Small intestine (tissue), 7 donors: ENCODE data around the gene XRCC3. TPM values are rescaled to one million over a fixed set of nuclear protein-coding genes. Genes with fewer than 3 reads are reported as not detected.

ENCODE experiments used
- DNase-seq, 2 donors: peaks; one replicate each; pipeline versions ENCODE4 v3.0.0 to v3.0.0-alpha.2; 2013
- FAIRE-seq: peaks from 2 replicates; lab custom pipeline; 2012; peaks lifted over from hg19 to GRCh38; lab: Jason Lieb, UNC
- H3K27ac ChIP-seq, 3 donors: one replicate each; pipeline ENCODE4 v1.5.1; 2013; ENCODE audit warnings: low read length in 2 of 3, mild to moderate bottlenecking in 2 of 3, control low read depth in 1 of 3, inconsistent platforms in 1 of 3, low read depth in 1 of 3, moderate library complexity in 1 of 3
- H3K27me3 ChIP-seq, 3 donors: one replicate each; pipeline ENCODE4 v1.6.1; 2013; ENCODE audit warnings: low read length in 3 of 3, inconsistent platforms in 1 of 3; ENCODE audit not compliant: control insufficient read depth in 3 of 3, insufficient read depth in 3 of 3
- H3K36me3 ChIP-seq, 3 donors: one replicate each; pipeline ENCODE4 v1.6.1; 2013; ENCODE audit warnings: low read length in 3 of 3, inconsistent platforms in 1 of 3, low read depth in 1 of 3, mild to moderate bottlenecking in 1 of 3, moderate library complexity in 1 of 3; ENCODE audit not compliant: control insufficient read depth in 3 of 3, insufficient read depth in 2 of 3
- H3K4me1 ChIP-seq, 3 donors: one replicate each; pipeline ENCODE4 v1.6.1; 2013; ENCODE audit warnings: low read length in 2 of 3, inconsistent platforms in 1 of 3, low read depth in 1 of 3, mild to moderate bottlenecking in 1 of 3, moderate library complexity in 1 of 3; ENCODE audit not compliant: control insufficient read depth in 3 of 3, insufficient read depth in 2 of 3
- H3K4me3 ChIP-seq, 3 donors: one replicate each; pipeline ENCODE4 v1.5.1; 2013; ENCODE audit warnings: low read length in 3 of 3, control low read depth in 1 of 3, inconsistent platforms in 1 of 3, low read depth in 1 of 3, mild to moderate bottlenecking in 1 of 3, moderate library complexity in 1 of 3
- H3K9me3 ChIP-seq, 2 donors: one replicate each; pipeline ENCODE4 v1.6.1; 2013; ENCODE audit warnings: low read depth in 1 of 2, low read length in 1 of 2; ENCODE audit not compliant: control insufficient read depth in 2 of 2, insufficient read depth in 1 of 2
- WGBS, 3 donors: extraction: QIAGEN DNeasy Blood & Tissue Kit; methylation state at CpG; one replicate each; pipeline ENCODE4 v1.1.7; 2013; 5-methylcytosine and 5-hydroxymethylcytosine counted together
- polyA plus RNA-seq, 4 donors: library from polyadenylated mRNA; stranded (reverse) in 3 of 4; unstranded in 1 of 4; fragments of 200-250 nt in 3 of 4; fragments of 120-200 nt in 1 of 4; gene quantifications; one replicate each; pipeline versions ENCODE4 v1.2.1 to v1.2.3, GENCODE V29; 2013
- donor health status: healthy with polysubstance abuse.
- donor health status: control.
- donor health status: control.
- donor health status: Bipolar disorder and iron deficiency.
- donor health status: healthy.

XRCC3 gene
- polyA plus RNA-seq, 4 donors = 2.7 to 14.0 (median 7.3) TPM

- FAIRE-seq (no peak), DNase-seq (peak in 1 of 2 donors; percentile 28)
- Histone ChIP-seq H3K36me3 (peaks cover 0 to 47% (median 2%) of the 10 kb centered on the region in 3 donors), H3K4me3 (no peak overlapping the region), H3K9me3 (no peaks in the 10 kb centered on the region), H3K27me3 (no peaks in the 10 kb centered on the region), H3K4me1 (peaks cover 0 to 9% (median 0%) of the 10 kb centered on the region in 3 donors), H3K27ac (no peak overlapping the region)
- 74 to 85% (median 80%) methylated on average over 5 of the region's 5 CpGs for WGBS, 3 donors
These were observed 34.6 kb upstream of the XRCC3 start for GRCh38 chr14:103749860-103750259.

GRCh38 chr14:103749452-103749851 is 34.2 kb upstream of the XRCC3 start:
- H3K27me3 ChIP-seq = no peaks in the 10 kb centered on the region
- peaks cover 0 to 51% (median 2%) of the 10 kb centered on the region in 3 donors for H3K36me3 ChIP-seq
- H3K4me3 ChIP-seq = no peak overlapping the region
- no peaks in the 10 kb centered on the region for H3K9me3 ChIP-seq
- peaks cover 0 to 10% (median 0%) of the 10 kb centered on the region in 3 donors for H3K4me1 ChIP-seq
- WGBS, 3 donors = 88 to 90% (median 88%) methylated on average over 5 of the region's 5 CpGs
- DNase-seq (peak; percentile 48 to 61), FAIRE-seq (no peak)
- no peak overlapping the region for H3K27ac ChIP-seq

- FAIRE-seq (no peak), DNase-seq (no peak)
These were observed 33.2 kb upstream of the XRCC3 start for GRCh38 chr14:103748534-103748857.

DNA sequence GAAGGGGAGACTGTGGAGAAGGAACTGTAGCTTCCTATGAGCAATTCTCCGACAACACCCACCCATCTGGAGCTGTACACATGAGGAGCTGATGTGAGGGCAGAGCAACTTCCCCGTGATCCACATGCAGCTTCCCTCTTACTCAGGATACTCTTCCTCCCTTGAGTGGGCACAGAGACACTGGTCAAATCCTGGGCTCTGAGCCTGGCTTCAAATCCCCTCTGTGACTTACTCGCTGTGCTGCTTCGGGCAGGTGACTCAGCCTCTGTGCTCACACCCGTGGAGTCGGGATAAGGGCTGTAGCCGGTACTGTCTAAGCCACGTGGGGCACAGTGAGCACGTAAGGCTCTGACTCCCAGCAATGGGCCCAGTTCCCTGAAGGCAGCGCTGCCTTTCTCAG is 31.4 kb upstream of the XRCC3 start:
- peaks cover 0 to 13% (median 0%) of the 10 kb centered on the region in 3 donors for H3K4me1 ChIP-seq
- WGBS, 3 donors = 90 to 95% (median 92%) methylated on average over 10 of the region's 10 CpGs
- no peak overlapping the region for H3K27ac ChIP-seq
- no peaks in the 10 kb centered on the region for H3K9me3 ChIP-seq
- DNase-seq (no peak), FAIRE-seq (no peak)
- H3K27me3 ChIP-seq = no peaks in the 10 kb centered on the region
- peaks cover 0 to 57% (median 3%) of the 10 kb centered on the region in 3 donors for H3K36me3 ChIP-seq
- H3K4me3 ChIP-seq = no peak overlapping the region

More at GRCh38 chr14:103748534-103748857, 33.2 kb upstream of the XRCC3 start:
- Histone ChIP-seq H3K27ac (no peak overlapping the region), H3K9me3 (no peaks in the 10 kb centered on the region), H3K4me3 (no peak overlapping the region), H3K27me3 (no peaks in the 10 kb centered on the region), H3K4me1 (peaks cover 0 to 10% (median 0%) of the 10 kb centered on the region in 3 donors), H3K36me3 (peaks cover 0 to 50% (median 2%) of the 10 kb centered on the region in 3 donors)
- WGBS, 3 donors = 72 to 81% (median 76%) methylated on average over 5 of the region's 5 CpGs

- H3K4me3 ChIP-seq = no peak overlapping the region
- FAIRE-seq = no peak
These were observed 30.2 kb upstream of the XRCC3 start for GRCh38 chr14:103745424-103745823.

DNA sequence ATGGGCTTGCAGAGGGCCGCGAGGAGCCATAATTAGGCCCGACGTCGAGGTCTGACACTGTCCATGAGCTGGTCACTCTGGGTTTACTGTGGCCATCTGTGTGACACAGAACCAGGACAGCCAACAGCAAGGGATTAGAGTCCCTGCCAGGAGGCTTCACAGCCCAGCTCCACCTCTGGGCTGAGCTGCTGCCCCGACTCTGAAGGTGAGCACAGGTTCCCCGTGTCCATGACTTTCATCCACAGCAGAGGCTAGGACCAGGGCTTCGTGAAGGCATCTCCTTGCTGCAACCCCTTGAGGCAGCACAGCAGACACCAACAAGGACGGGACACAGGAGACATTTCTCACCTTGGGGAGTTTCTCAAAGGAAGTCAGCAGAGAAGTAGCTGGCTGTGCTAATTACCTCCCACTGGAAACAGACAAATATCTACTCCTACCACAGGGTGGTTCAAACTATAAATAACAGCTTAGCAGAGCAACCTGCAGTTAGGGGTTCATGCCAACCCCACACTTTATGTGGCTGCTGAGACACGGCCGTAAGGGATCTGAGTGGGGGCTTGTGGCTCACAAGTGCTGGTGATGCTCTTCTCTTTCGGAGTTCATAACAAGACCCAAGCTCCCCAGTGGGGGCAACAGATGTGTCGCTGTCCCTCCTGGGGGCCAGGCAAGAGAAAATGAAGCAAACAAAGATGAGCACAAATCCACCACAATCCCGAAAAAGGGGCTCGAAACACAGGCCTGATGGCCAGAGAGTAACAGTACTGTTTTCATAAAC is 29.6 kb upstream of the XRCC3 start:
- FAIRE-seq = no peak
- 86 to 89% (median 87%) methylated on average over 15 of the region's 15 CpGs for WGBS, 3 donors
- Histone ChIP-seq H3K36me3 (peaks cover 0 to 72% (median 8%) of the 10 kb centered on the region in 3 donors), H3K27me3 (no peaks in the 10 kb centered on the region), H3K27ac (no peak overlapping the region), H3K4me3 (no peak overlapping the region), H3K9me3 (no peaks in the 10 kb centered on the region), H3K4me1 (peaks cover 0 to 13% (median 0%) of the 10 kb centered on the region in 3 donors)
- no peak for DNase-seq

More at GRCh38 chr14:103745424-103745823, 30.2 kb upstream of the XRCC3 start:
- Histone ChIP-seq H3K27me3 (no peaks in the 10 kb centered on the region), H3K36me3 (peaks cover 0 to 66% (median 5%) of the 10 kb centered on the region in 3 donors), H3K27ac (no peak overlapping the region), H3K9me3 (no peaks in the 10 kb centered on the region), H3K4me1 (peaks cover 0 to 13% (median 0%) of the 10 kb centered on the region in 3 donors)
- DNase-seq = peak; percentile 61 to 87
- WGBS, 3 donors = 38 to 74% (median 49%) methylated on average over 5 of the region's 5 CpGs

DNA sequence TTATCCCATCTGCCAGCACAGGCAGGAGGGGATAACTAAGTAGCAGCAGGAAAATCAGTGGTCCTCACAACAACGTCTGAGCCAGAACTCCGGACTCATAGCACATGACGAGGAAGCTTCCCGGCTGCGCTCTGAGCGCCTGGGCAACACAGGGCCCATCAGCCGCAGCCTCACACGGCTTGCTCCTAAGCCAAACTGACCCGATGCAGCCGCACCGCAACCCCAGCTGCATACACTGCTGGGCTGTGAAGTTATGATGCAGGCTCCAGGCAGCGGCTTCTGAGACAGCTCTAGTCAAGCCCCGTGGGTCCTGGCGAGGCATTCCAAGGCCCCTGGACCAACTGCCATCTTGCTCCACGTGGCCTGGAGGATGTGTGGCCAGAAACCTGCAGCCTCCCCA is 28.4 kb upstream of the XRCC3 start:
- no peak for FAIRE-seq
- Histone ChIP-seq H3K4me1 (peaks cover 0 to 11% (median 0%) of the 10 kb centered on the region in 3 donors), H3K27ac (peak overlapping the region in 1 of 3 donors; percentile 8), H3K9me3 (no peaks in the 10 kb centered on the region), H3K36me3 (peaks cover 0 to 79% (median 10%) of the 10 kb centered on the region in 3 donors), H3K27me3 (no peaks in the 10 kb centered on the region), H3K4me3 (no peak overlapping the region)
- no peak for DNase-seq
- WGBS, 3 donors = 92 to 93% (median 92%) methylated on average over 15 of the region's 15 CpGs

DNA sequence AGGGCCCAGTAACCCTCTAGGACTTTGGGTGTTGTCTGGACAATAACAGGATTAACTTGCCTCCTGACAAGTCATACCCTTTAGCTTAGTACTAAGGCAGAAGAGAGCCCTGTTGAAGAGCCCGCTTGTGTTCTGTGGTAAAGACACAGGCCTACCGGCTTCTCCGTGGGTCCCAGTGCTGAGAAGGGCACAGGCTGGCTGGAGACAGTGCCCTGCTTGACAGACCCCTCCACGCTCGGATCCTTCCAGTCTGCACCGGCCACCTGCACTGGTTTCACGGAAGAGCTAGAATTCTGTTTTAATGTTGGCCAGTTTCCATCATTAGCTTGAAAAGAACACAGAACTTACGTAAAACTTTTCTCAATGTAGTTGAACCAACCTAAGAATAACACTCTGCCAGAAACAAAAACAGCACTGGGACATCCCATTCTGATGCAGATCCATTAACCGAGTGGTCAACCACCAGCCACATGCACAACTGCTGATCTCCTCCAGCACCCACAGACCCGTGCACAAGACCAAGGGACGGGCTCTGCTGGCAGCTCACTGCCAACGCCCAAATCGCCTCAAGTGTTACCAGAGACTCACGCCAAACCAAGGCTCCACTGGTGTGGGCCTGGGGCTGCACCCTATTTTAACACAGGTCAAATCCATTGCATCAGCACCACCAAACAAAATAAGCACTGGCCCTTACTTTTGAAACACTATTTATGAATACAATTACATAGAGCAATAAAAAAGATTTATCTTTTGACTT is 27.4 kb upstream of the XRCC3 start:
- Histone ChIP-seq H3K27ac (no peak overlapping the region), H3K36me3 (peaks cover 0 to 79% (median 15%) of the 10 kb centered on the region in 3 donors), H3K4me3 (no peak overlapping the region), H3K9me3 (no peaks in the 10 kb centered on the region), H3K4me1 (peaks cover 0 to 6% (median 0%) of the 10 kb centered on the region in 3 donors), H3K27me3 (no peaks in the 10 kb centered on the region)
- DNase-seq = no peak
- WGBS, 3 donors = 91 to 94% (median 93%) methylated on average over 14 of the region's 14 CpGs
- no peak for FAIRE-seq
